Left cardiac atrium (tissue), 4 donors: ENCODE results near the gene NABP2. TPM values are rescaled to one million over a fixed set of nuclear protein-coding genes. Genes with fewer than 3 reads are reported as not detected.
"Not testable (repeated sequence)": the region's sequence is repeated elsewhere in the genome, so short reads cannot be mapped to it uniquely, and the experiment has no call there.

Experiments
- ATAC-seq, 2 donors: fragments of 200-7000 bp; cut with Tn5 transposase; one replicate each; pipeline ENCODE4 v1.9.1; 2020; ENCODE audit warnings: mild to moderate bottlenecking in 2 of 2, moderate library complexity in 2 of 2
- DNase-seq: peaks from one replicate; pipeline ENCODE4 v3.0.0-alpha.2; 2020
- intact Hi-C, 2 donors: fragments of 100-400 bp; cut with DNase I; formaldehyde crosslinking; loops; one replicate each; pipeline versions ENCODE4 v1.14.1 to v1.15.1; 2022 to 2023
- long read RNA-seq: library from polyadenylated mRNA; unstranded; transcript quantifications from one replicate; pipeline ENCODE4 v2.0.0, GENCODE V29; 2021
- total RNA-seq, 2 donors: library from RNA; stranded (reverse); fragmentation: NEBNext Ultra II Directional; extraction: Animal tissue kit (Norgen Biotek cat#: 25700); gene quantifications; one replicate each; pipeline ENCODE4 v1.2.1, GENCODE V29; 2021
- donor health status: DM: no; HTN: yes; CAD: no.
- donor health status: DM: no; HTN: yes; CAD: no; lungs with severe emphysema.
- donor health status: DM: yes; HTN: yes; CAD: no.
- donor health status: Dilated cardiomyopathy.

The NABP2 gene
- total RNA-seq = 10 to 100 TPM; 19.4 to 21.7 TPM
- long read RNA-seq, transcript NABP2-201 (7 exons, 1,417 nt) = major isoform, 13 of 16 reads
- long read RNA-seq, partial matches to known transcripts = 0 of 16 reads
- long read RNA-seq, other reads (novel, unspliced or antisense) = 0 of 16 reads

DNA sequence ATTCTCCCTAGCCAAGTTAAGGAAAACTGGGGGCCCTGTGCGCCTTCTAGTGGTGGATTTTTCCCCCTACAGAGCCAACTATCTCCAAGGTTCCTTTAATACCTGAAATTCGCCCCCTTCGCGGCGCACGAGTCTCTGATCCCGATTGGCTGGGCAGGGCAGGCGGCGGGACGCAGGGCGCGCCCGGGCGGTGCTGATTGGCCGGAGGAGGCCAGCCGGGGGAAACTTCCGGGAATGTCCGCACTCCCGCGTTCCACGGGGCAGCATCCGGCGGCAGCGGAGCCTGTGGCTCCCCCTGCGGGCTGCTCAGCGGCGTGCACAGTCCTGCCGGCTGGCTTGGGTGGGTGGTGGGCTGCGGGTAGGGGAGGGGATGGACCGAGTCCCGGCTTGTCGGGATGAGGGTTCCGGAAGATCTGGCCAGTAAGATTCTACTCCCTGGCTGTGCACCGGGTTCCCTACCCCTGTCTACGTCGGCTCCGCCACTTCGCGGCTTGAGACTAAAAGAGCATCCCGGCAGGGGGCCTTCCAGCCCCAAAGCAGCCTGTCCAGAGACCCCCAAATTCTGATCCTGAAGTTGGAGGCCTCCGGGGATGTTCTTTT lies at the start of gene NABP2:
NABP2 (plus strand) TSS at position 241 of the 600 bp plus-strand sequence. CDS start 515 bp downstream, outside the sequence.
- DNase-seq (peak; percentile 99), ATAC-seq (peak; percentile 87 to 89)
- intact Hi-C loops = loop anchor here in 1 of 2 donors (5.0 kb wide), 1 partner anchor 37 kb away; the partner anchor contains the start of gene SMARCC2

DNA sequence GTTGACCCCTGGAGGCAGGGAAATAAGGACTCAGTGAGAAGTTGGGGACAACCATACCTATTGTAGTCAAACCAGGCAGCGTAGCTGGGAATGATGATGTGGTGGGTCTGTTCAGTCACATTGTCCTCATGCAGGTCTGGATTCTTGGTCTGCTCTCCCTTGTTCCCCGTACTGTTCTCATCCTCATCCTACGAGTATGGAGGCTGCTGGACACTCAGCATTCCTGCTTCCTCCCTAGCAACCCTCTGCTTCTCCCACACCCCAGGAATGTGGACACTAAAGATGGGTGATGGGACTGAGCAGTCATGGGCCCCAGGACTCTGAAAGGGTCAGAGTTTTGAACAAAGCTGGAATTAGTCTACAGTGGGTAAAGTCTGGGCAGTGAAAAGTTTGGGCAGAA lies 45.8 kb upstream of the NABP2 start:
- ATAC-seq = no peak
- intact Hi-C loops = no loop called here
- no peak for DNase-seq

DNA sequence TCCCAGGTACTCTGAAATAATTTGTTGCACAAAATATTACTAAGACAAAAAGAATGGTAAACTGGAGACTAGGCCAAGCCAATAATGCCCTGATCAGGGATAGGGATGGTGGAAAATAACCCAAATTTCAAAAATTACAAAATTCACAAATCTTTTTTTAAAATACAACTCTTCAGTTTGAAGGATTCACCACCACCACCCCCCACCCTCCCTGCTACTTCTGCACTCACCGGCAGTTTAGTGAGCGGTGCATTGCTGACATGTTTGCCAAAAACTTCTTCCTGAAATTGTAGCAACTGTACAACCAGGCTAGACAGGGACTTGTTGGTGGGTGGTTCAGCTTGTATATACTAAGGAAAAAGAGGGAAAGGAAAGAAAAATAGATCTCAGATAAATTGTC lies 37.2 kb upstream of the NABP2 start:
- ATAC-seq = no peak
- intact Hi-C loops = loop anchor here in 1 of 2 donors (5.0 kb wide), 1 partner anchor 35 kb away; the partner anchor contains the start of genes NABP2 and RNF41
- no peak for DNase-seq

DNA sequence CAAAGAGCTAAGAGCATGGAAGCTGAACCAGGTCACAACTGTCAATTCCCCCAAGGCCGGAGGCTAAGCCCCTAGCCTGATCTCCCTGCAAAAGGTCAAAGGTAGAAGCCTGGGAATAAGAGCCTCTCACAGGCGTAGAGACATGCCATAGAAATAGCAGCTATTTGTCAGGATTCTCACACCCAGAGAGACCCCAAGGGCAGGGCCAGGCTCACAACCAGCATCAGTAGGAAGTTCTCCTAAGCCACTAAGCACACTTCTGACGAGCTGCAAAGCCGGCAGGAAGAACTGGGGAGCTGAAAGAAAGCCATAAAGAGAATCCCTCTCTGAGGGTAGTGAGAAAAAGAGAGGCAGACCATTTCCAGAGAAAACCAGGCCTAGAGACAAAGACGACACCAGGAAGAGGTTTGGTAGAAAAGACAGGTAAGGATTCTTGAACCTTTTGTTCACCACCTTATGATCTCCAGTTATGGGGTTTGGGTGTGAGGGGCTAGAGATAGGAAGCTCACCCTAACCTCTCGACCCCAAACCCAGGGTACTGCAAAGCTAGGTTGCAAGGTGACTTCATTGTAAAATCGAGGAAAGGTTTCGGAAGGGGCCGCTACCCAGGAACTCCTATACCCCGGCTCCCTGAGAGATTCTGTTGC lies 35.9 kb upstream of the NABP2 start:
- intact Hi-C loops = loop anchor here (2.0 to 5.0 kb wide), 4 partner anchors 29 to 69 kb away; partner anchors contain the start of genes ESYT1 (in 1 of the 2), MYL6 (in 1 of the 2), NABP2 (in 1 of the 2) and RNF41 (in 1 of the 2)
- DNase-seq = no peak
- no peak for ATAC-seq

DNA sequence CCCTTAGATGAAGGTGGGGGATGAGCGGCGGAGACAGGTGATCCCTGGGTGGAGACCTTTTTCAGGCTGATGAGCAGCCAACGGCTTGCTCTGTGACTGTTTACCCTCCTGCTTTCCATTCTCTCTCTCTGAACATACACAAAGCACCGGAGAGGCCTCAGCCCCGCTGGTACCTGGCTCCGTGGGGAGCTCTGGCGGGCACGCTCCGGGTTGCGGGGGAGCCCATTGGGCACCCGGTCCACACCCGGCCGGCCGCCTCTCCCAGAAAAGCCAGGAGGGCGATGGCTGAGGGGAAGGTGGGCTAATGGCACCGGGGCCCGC lies 35.4 kb upstream of the NABP2 start:
- intact Hi-C loops = loop anchor here (2.0 to 5.0 kb wide), 4 partner anchors 30 to 70 kb away; partner anchors contain the start of genes ESYT1 (in 1 of the 2), MYL6 (in 1 of the 2), NABP2 (in 1 of the 2) and RNF41 (in 1 of the 2)
- ATAC-seq (peak; percentile 4 to 8), DNase-seq (no peak)

DNA sequence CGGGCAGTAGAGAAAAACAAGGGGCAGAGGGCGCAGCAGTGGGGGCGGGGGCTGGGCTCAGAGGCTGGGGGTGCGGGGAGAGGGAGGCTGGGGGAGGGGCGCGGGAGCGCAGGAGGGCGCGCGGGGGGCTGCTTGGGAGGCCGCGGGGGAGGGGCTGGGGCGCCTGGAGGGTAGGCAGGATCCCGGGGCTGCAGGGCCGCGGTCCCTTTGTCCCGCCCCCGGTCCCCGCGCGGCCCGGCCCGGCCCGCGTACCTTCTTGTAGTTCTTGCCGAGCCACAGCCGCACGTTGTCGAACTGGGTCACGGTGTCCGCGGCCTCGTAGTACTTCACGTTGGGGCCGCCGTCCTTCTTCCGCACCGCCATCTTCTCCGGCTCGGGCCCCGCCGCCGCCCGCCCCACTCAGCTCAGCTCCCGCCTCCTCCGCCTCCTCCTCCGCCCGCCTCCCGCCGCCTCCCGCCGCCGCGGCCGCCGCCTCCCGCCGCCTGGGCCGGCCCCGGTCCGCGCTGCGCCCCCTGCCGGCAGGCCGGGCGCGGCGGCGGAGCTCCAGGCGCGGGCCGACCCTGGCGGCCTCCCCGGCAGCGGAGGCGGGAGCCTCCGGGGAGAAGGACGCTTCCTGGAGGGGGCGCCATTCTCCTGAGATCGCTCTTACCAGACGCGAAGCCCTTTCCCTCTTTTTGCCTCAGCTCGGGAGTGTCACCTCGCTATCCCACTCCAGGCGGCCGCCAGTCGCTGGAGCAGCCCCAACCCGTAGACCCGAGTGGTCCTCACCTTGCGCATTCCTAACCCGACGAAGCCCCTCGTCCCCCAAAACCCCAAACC lies 34.8 kb upstream of the NABP2 start, which contains the start of gene SMARCC2:
SMARCC2 (minus strand) TSS at position 385 of the 819 bp plus-strand sequence; CDS start at position 363, 22 bp downstream.
- ATAC-seq = peak; percentile 80 to 85
- intact Hi-C loops = loop anchor here (2.0 to 5.0 kb wide), 4 partner anchors 31 to 71 kb away; partner anchors contain the start of genes ESYT1 (in 1 of the 2), MYL6 (in 1 of the 2), NABP2 (in 1 of the 2) and RNF41 (in 1 of the 2)
- peak; percentile 90 for DNase-seq

DNA sequence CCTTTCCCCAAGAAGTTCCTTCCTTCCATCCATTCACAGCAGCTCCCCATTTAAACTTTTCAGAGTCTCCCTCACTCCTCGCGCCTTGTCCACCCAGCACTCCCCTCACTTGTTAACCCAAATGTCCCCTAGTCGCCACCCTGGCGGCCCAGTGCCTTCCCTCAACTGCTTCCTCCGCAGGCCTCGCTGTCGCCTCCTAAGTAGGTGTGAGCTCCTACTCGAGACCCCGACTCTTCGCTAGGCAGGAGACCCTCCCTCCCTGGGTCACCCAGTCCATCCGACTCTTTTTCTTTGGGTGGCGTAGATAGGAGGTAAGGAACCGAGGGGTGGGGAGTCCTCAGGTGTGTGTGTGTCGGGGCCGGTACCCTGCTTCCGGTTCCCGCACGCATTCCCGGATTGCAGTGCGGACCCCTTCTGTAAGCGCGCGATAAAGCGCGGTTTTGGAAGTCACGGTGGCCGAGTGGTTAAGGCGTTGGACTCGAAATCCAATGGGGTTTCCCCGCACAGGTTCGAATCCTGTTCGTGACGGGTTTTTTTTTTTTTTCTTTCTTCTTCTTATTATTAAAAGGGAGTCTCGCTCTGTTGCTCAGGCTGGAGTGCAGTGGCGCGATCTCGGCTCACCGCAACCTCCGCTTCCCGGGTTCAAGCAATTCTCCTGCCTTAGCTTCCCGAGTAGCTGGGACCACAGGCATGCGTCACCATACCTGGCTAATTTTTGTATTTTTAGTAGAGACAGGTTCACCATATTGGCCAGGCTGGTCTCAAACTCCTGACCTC lies 34.0 kb upstream of the NABP2 start:
- ATAC-seq (peak; percentile 64 to 79), DNase-seq (peak; percentile 76)
- intact Hi-C loops = loop anchor here (2.0 to 5.0 kb wide), 5 partner anchors 31 to 277 kb away; partner anchors contain the start of genes ESYT1 (in 1 of the 2), MYL6 (in 1 of the 2), NABP2 (in 1 of the 2) and RNF41 (in 1 of the 2)

DNA sequence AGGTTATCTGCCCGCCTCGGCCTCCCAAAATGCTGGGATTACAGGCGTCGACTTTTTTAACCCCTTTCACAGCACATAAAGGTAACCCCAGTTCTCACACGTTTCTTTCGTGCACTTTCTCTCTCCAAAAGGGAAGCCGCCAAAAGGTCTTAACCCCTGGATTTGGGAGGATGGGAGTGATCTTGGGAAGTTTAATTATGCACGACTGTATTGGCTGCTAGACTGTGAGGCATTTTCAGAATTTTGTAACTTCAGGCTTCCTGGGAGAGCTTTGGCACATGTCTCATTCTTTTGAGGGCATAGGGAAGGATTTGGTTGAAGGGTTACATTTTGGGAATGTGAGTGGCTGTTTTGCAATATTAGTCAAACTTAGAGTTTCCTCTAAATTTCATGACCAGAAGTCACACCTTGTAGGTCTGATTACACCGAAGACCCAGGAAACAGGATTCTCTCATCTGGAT lies 33.4 kb upstream of the NABP2 start:
- ATAC-seq (peak in 1 of 2 donors; percentile 9), DNase-seq (no peak)
- intact Hi-C loops = loop anchor here in 1 of 2 donors (5.0 kb wide), 1 partner anchor 277 kb away; the partner anchor contains the start of gene SPRYD4

DNA sequence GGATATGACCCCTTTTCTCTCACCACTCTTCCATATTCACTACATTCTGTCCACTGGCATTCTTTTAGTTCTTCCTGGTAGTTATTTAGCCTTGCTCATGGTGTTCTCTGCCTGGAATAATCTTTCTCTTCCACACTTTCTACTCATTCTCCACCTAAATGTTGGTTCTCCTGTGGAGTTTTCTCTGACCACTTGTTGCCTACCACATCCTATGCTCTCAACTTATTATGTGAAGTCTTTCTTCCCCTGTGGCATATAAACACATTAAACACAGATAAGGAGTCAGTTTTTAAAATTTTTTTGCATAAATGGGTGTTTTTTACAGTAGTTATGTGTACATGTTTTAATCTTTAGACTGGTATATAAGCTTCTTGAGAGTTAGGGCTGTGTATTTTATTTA lies 31.6 kb upstream of the NABP2 start:
- DNase-seq (no peak), ATAC-seq (no peak)
- intact Hi-C loops = loop anchor here in 1 of 2 donors (5.0 kb wide), 1 partner anchor 275 kb away; the partner anchor contains the start of gene SPRYD4

DNA sequence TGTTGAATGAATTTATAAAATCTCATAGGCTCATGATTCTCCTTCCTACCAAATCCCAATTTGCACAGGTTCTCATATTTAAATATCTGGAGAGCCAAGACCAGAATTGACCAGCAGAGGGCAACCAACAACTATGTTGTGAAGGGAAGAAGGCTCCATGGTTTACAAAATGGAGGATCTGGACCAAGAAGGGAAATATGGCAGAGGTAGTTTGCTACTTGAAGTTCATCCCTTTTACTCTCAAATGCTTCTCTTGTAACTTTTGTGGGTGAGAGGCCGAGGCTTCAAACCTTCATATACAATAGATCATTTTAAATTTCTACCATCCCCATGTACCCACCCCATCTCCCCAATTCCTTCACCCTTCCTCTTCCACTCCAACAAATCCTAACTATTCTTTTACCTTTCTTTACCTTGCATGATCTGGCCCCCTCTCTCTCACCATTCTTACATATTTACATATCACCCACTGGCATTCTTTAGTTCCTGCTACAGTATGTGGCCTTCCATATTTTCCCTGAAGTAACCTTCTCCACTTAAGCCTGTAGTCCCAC lies 31.0 kb upstream of the NABP2 start:
- DNase-seq = peak; percentile 76

DNA sequence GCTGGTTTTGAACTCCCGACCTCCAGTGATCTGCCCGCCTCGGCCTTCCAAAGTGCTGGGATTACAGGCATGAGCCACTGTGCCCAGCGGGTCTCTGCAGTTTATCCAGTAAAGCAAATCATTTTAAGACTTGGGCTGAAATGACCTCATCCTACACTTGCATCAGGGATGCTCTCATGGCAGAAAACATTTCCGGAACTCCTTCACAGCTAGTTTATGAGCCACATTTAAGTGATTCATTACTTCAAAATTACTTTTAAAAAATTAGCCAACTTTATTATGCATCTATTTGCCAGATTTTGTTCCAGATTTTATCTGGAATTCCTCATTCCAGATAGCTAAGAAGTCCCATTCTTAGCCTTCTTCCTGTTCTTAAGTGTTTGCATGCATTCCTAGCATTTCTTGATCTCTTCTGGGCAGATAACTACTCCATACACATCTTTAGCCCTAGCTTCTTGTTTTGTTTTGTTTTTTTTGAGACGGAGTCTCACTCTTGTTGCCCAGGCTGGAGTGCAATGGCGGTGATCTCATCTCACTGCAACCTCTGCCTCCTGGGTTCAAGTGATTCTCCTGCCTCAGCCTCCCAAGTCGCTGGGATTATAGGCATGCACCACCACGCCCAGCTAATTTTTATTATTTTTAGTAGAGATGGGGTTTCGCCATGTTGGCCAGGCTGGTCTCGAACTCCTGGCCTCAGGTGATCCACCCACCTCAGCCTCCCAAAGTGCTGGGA lies 27.2 kb upstream of the NABP2 start:
- intact Hi-C loops = not testable (repeated sequence)
- peak; percentile 39 for DNase-seq

More for the DNA sequence above, 31.0 kb upstream of the NABP2 start:
- ATAC-seq = no peak
- intact Hi-C loops = loop anchor here in 1 of 2 donors (5.0 kb wide), 1 partner anchor 274 kb away; the partner anchor contains the start of gene SPRYD4

DNA sequence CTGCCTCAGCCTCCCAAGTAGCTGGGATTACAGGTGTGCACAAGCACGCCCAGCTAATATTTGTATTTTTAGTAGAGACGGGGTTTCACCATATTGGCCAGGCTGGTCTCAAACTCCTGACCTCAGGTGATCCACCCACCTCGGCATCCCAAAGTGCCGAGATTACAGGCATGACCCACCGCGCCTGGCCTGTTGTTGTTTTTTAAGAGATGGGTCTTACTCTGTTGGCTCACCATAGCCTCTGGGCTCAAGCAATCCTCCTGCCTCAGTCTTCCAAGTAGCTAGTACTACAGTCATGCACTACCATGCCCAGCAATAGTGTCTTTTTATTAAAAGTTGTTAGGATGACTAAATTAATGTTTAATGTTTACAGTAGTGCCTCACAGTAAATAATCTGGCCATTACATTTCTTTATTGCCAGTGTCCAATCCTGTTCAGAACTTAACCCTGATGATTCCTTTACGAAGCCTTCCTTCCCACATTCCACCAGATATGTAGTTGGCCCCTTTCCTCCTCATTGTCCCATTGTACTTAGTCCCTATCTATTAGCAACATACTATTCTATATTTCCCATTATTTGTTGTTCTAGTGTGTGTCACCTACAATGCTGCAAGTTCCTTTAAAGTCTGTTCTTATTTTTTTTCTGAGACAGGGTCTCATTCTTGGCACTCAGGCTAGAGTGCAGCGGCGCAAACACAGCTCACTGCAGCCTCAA lies 26.1 kb upstream of the NABP2 start:
- intact Hi-C loops = no loop called here
- DNase-seq (no peak), ATAC-seq (no peak)

More for the DNA sequence above, 27.2 kb upstream of the NABP2 start:
- ATAC-seq = peak; percentile 52 to 75

DNA sequence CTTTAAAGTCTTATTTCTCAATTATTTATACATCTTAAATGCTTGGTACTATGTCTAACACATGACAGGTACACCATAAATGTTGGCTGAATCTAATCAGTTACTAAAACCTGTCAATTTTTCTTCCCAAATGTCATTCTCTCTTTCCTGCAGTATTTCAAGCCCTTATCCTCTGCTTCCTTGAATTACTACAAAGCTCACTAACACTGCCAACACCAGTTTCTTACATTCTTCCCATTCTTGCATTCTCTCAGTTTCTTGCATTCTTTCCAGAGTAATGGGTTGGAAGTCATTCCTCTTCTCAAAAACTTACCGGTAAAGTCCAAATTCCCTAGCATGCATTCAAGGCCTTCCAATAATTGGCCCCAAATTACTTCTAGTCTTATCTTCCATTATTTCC lies 25.3 kb upstream of the NABP2 start:
- ATAC-seq (no peak), DNase-seq (no peak)
- intact Hi-C loops = no loop called here

DNA sequence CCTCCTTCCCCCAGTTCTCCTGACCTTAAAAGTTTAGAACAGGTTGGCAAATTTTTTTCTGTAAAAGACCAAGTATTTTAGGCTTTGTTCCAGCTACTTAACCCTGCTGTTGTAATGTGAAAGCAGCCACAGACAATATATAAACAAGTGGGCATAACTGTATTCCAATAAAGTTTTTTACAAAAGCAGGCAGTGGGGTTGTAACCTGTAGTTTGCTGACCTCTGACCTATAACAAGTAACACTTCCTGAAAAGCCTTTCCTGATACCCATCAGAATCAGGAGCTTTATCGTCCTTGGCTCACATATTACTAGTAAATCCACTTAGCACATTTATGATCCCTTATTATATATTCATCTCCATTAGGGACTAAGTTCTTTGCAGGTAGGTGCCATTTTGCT lies 21.8 kb upstream of the NABP2 start:
- intact Hi-C loops = no loop called here
- ATAC-seq (no peak), DNase-seq (no peak)

DNA sequence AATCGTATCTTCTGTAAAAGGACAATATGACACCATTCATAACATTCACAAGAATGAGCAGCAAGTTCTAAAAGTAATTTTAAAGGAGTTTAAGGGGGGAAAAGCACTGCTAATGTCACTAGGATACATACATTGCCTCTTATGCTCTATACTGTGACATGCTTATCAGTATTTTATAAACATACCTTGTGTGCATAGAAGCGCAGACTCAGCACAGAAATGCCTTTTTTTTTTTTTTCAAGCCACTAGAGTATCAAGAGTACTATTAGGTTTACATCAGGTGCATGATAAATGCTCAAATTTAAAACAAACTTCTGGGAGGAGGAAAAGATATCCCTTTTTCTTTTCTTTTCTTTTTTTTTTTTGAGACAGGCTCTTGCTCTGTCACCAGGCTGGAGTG lies 21.3 kb upstream of the NABP2 start:
- no peak for DNase-seq
- intact Hi-C loops = no loop called here
- no peak for ATAC-seq

DNA sequence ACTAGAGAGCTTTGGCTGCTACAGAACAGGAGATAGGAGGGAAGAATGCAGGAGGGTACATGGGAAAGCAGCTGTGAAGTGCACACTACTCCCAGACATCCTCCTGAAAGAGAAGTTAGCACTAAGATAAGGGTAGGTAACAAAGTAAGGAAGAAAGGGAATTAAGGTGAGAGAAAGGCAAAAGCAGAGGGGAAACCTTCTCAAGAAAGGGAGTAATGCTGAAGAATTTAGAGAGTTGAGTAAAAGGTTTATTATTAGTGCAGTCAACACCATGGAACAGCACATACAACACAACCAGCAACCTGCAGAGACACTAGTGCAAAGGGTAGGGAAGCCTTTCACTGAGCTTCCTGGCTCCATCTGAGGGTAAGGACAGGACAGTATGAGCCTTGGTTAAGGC lies 19.9 kb upstream of the NABP2 start:
- ATAC-seq (no peak), DNase-seq (no peak)
- intact Hi-C loops = no loop called here
